HCT116 (cell line): Measurements from ENCODE around the gene IFITM10. TPM values are rescaled to one million over a fixed set of nuclear protein-coding genes. Genes with fewer than 3 reads are reported as not detected.

Source experiments
- ATAC-seq: fragments of 200-7000 bp; cut with Tn5 transposase; 2 replicates; pipeline ENCODE4 v1.9.1; 2020; ENCODE audit warnings: mild to moderate bottlenecking, moderate library complexity
- BruUV-seq: library from RNA; stranded (reverse); fragments of 400-500 nt; replicated peaks from 2 replicates; lab custom pipeline; 2021; lab: Mats Ljungman, UMichigan
- CTCF ChIA-PET: fragments of 300-600 bp; sonication (Branson Sonifier 250); formaldehyde crosslinking; loops from one replicate; lab custom pipeline; 2021; ENCODE audit warnings: antibody characterized with exemption; lab: Charles Lee
- POLR2A ChIA-PET: fragments of 300-600, 350-600 bp; sonication (Branson Sonifier 250); formaldehyde crosslinking; loops from one replicate; lab custom pipeline; 2021; ENCODE audit warnings: antibody characterized with exemption; lab: Charles Lee
- RAD21 ChIA-PET, 2 experiments: fragments of 300-600 bp; sonication (Branson Sonifier 250); formaldehyde crosslinking; loops; one replicate each; lab custom pipeline; 2023; ENCODE audit warnings: low total read pairs in 2 of 2; ENCODE audit not compliant: uncharacterized antibody in 2 of 2, unreplicated experiment in 2 of 2, low non-redundant PET in 1 of 2; lab: Charles Lee
- DNase-seq: peaks from one replicate; pipeline ENCODE4 v3.0.0-alpha.2; 2010; ENCODE audit warnings: low read depth, low spot score
- H2AFZ ChIP-seq: fragments of 200-600 bp; shearing (Covaris generic), sonication (generic); 2 replicates; pipeline ENCODE4 v1.6.1; 2017; ENCODE audit warnings: low read depth, mixed run types, mixed read lengths, antibody characterized with exemption, low read length; ENCODE audit not compliant: poor library complexity, severe bottlenecking
- H3K27ac ChIP-seq: 2 replicates; pipeline ENCODE4 v1.5.1; 2012; ENCODE audit warnings: low read depth, low read length
- H3K27me3 ChIP-seq: fragments of 200-600 bp; sonication (generic); 2 replicates; pipeline ENCODE4 v1.6.1; 2016; ENCODE audit warnings: mixed run types, low read length, mixed read lengths; ENCODE audit not compliant: insufficient read depth
- H3K36me3 ChIP-seq, 2 experiments: fragments of 200-500 bp in 1 of 2; fragments of 200-600 bp in 1 of 2; sonication (Bioruptor generic) in 1 of 2; sonication (generic) in 1 of 2; 2 replicates each; pipeline versions ENCODE4 v1.5.1 to v1.6.1; 2014 to 2016; ENCODE audit warnings: low read length in 2 of 2, inconsistent platforms in 1 of 2, mixed read lengths in 1 of 2, mixed run types in 1 of 2; ENCODE audit not compliant: insufficient read depth in 2 of 2, control insufficient read depth in 1 of 2
- H3K4me1 ChIP-seq, 2 experiments: fragments of 200-600 bp in 1 of 2; sonication (generic) in 1 of 2; 2 replicates each; pipeline versions ENCODE4 v1.5.1 to v1.6.1; 2012 to 2017; ENCODE audit warnings: low read length in 2 of 2, inconsistent platforms in 1 of 2, mild to moderate bottlenecking in 1 of 2, mixed read lengths in 1 of 2, mixed run types in 1 of 2, moderate library complexity in 1 of 2; ENCODE audit not compliant: insufficient read depth in 2 of 2, control insufficient read depth in 1 of 2
- H3K4me2 ChIP-seq: fragments of 200-600 bp; sonication (generic); 2 replicates; pipeline ENCODE4 v1.6.1; 2017; ENCODE audit warnings: mixed run types, low read length, mixed read lengths
- H3K4me3 ChIP-seq, 2 experiments: fragments of 200-600 bp in 1 of 2; sonication (generic) in 1 of 2; replicated peaks in 1 of 2; 2 replicates each; pipeline ENCODE4 v1.5.1; 2011 to 2016; ENCODE audit warnings: low read length in 2 of 2, control low read depth in 1 of 2, low read depth in 1 of 2, mild to moderate bottlenecking in 1 of 2, mixed read lengths in 1 of 2, mixed run types in 1 of 2
- H3K79me2 ChIP-seq: fragments of 200-600 bp; sonication (generic); 2 replicates; pipeline ENCODE4 v1.6.1; 2017; ENCODE audit warnings: mild to moderate bottlenecking, mixed run types, low read length, moderate library complexity, mixed read lengths; ENCODE audit not compliant: insufficient read depth
- H3K9ac ChIP-seq: fragments of 200-600 bp; sonication (generic); 2 replicates; pipeline ENCODE4 v1.6.1; 2016; ENCODE audit warnings: low read length, mixed read lengths
- H3K9me2 ChIP-seq: fragments of 200-600 bp; sonication (generic), shearing (Covaris generic); 2 replicates; pipeline ENCODE4 v1.6.1; 2017; ENCODE audit warnings: mixed run types, mild to moderate bottlenecking, moderate library complexity; ENCODE audit not compliant: insufficient read depth
- H3K9me3 ChIP-seq, 2 experiments: fragments of 200-500 bp in 1 of 2; fragments of 200-600 bp in 1 of 2; sonication (Bioruptor generic) in 1 of 2; sonication (generic) in 1 of 2; 2 replicates each; pipeline ENCODE4 v1.6.1; 2014 to 2017; ENCODE audit warnings: low read length in 2 of 2, mixed read lengths in 2 of 2, inconsistent platforms in 1 of 2, low read depth in 1 of 2, mild to moderate bottlenecking in 1 of 2, mixed run types in 1 of 2, moderate library complexity in 1 of 2; ENCODE audit not compliant: control insufficient read depth in 1 of 2, insufficient read depth in 1 of 2
- H4K20me1 ChIP-seq: fragments of 200-600 bp; sonication (generic), shearing (Covaris generic); 2 replicates; pipeline ENCODE4 v1.6.1; 2017; ENCODE audit warnings: mixed run types, mild to moderate bottlenecking, moderate library complexity; ENCODE audit not compliant: insufficient read depth
- ATF3 ChIP-seq: IDR thresholded peaks from 2 replicates; pipeline ENCODE4 v1.6.1; 2012
- CEBPB ChIP-seq: IDR thresholded peaks from 2 replicates; pipeline ENCODE4 v1.6.1; 2012; ENCODE audit warnings: low read depth
- CTCF ChIP-seq, 3 experiments: fragments of 200-600 bp in 1 of 3; sonication (generic) in 1 of 3; IDR thresholded peaks in 2 of 3; conservative IDR thresholded peaks in 1 of 3; 2 replicates each; pipeline ENCODE4 v1.5.1; 2012 to 2017; ENCODE audit warnings: low read depth in 2 of 3, low read length in 2 of 3, antibody characterized with exemption in 1 of 3, borderline replicate concordance in 1 of 3, control low read depth in 1 of 3, mild to moderate bottlenecking in 1 of 3, mixed read lengths in 1 of 3, mixed run types in 1 of 3, moderate library complexity in 1 of 3; ENCODE audit not compliant: insufficient read depth in 1 of 3
- ELF1 ChIP-seq: IDR thresholded peaks from 2 replicates; pipeline ENCODE4 v1.6.1; 2012; ENCODE audit warnings: low read depth, borderline replicate concordance
- EZH2 ChIP-seq: fragments of 200-600 bp; sonication (generic); IDR thresholded peaks from 2 replicates; pipeline ENCODE4 v1.6.1; 2017; ENCODE audit warnings: antibody characterized with exemption, mixed run types
- FOSL1 ChIP-seq: IDR thresholded peaks from 2 replicates; pipeline ENCODE4 v1.6.1; 2012; ENCODE audit warnings: low read depth
- JUND ChIP-seq: IDR thresholded peaks from 2 replicates; pipeline ENCODE4 v1.6.1; 2012
- SIN3A ChIP-seq: IDR thresholded peaks from 2 replicates; pipeline ENCODE4 v1.6.1; 2012; ENCODE audit warnings: low read depth
- SP1 ChIP-seq: IDR thresholded peaks from 2 replicates; pipeline ENCODE4 v1.6.1; 2012; ENCODE audit warnings: low read depth
- TCF7L2 ChIP-seq: IDR thresholded peaks from 2 replicates; pipeline ENCODE4 v1.7.0; 2011; ENCODE audit warnings: borderline replicate concordance, inconsistent platforms; ENCODE audit not compliant: insufficient read depth, insufficient read length; ENCODE audit errors: extremely low read depth
- YY1 ChIP-seq: IDR thresholded peaks from 2 replicates; pipeline ENCODE4 v1.6.1; 2011; ENCODE audit warnings: low read length, low read depth, moderate library complexity, mild to moderate bottlenecking; ENCODE audit not compliant: insufficient replicate concordance; ENCODE audit errors: extremely low read depth
- ZBTB33 ChIP-seq: IDR thresholded peaks from 2 replicates; pipeline ENCODE4 v1.6.1; 2011; ENCODE audit warnings: mild to moderate bottlenecking, low read length, moderate library complexity; ENCODE audit not compliant: insufficient replicate concordance; ENCODE audit errors: extremely low read depth
- intact Hi-C: fragments of 100-400 bp; cut with micrococcal nuclease; formaldehyde crosslinking; loops from 2 replicates; pipeline ENCODE4 v1.10.0; 2022
- total RNA-seq: library from RNA; stranded (reverse); gene quantifications from one replicate; pipeline ENCODE4 v1.2.1, GENCODE V29; 2021; ENCODE audit not compliant: unreplicated experiment

Gene IFITM10
- total RNA-seq, 1 experiment from 2014 or later: 1.9 TPM

DNA sequence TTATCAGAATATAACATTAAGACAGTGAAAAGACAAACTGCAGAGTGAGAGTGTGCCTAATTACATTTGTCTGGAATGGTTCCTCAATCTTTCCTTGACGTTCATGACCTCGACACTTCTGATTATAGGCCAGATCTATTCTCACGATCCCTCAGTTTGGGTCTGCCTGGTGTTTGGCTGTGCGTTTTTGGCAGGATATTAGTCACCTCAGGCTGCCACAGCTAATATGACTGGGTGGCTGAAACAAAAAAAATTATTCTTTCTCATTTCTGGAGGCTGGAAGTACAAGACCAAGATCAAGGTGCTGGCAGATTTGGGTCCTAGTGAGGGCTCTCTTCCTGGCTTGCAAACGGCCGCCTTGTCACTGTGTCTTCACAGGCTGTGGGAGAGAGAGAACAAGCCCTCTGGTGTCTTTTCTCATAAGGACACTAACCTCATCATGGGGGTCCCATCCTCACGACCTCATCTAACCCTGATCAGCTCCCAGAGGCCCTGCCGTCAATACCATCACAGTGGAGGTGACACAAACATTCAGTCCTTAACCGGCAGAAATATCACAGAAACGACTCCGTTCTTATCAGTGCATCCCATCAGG, 23.2 kb downstream of the IFITM10 start (continued):
- TF ChIP-seq EZH2 (no peak), SIN3A (no peak), ZBTB33 (no peak), FOSL1 (no peak), SP1 (no peak), ELF1 (no peak), YY1 (no peak)

DNA sequence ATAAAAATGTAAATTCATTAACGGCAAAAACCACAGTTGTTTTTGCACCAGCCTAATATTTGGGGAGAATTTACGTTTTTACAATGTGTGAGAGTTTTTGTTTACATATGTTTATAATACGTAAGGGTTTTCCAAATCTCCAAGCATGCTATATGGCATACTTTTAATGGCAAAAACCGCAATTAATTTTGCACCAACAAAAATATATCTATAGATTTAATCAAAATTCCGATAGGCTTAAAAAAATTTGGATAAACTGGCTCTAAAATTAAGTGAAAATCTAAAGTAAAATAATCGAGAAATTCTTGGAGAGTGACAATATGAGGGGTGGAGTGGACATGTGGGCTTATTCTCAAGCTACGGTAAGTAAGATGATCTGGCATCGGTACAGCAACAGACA, 30.6 kb downstream of the IFITM10 start:
- no peak overlapping the region for H2AFZ ChIP-seq
- no peak overlapping the region for H3K27ac ChIP-seq
- H3K4me3 ChIP-seq: no peak overlapping the region
- TF ChIP-seq ATF3 (no peak), JUND (no peak), CEBPB (no peak), SIN3A (no peak), ZBTB33 (no peak), SP1 (no peak), TCF7L2 (no peak), CTCF (IDR thresholded peaks at IDR 0.05 in 2 of 3, conservative IDR thresholded peaks at IDR 0.05 in 1 of 3; ENCODE audit: borderline replicate concordance in 1 of 3, insufficient read depth in 1 of 3, low read depth in 2 of 3, low read length in 2 of 3) (no peak), FOSL1 (no peak), YY1 (no peak)
- ChIA-PET POLR2A (no interaction called here), CTCF (no interaction called here), RAD21 (no interaction called here)
- no peak overlapping the region for H3K4me2 ChIP-seq
- H4K20me1 ChIP-seq: no peaks in the 10 kb centered on the region
- H3K79me2 ChIP-seq: no peaks in the 10 kb centered on the region
- H3K9me2 ChIP-seq: no peaks in the 10 kb centered on the region
- DNase-seq (no peak), ATAC-seq (no peak)
- intact Hi-C loops: no loop called here
- H3K27me3 ChIP-seq: no peaks in the 10 kb centered on the region; the same call in 1 of the 2 replicates
- H3K4me1 ChIP-seq: no peaks in the 10 kb centered on the region
- H3K36me3 ChIP-seq: no peaks in the 10 kb centered on the region
- no TSS peak for BruUV-seq
- no peak overlapping the region for H3K9ac ChIP-seq
- H3K9me3 ChIP-seq: no peaks in the 10 kb centered on the region
